Astrocyte (in vitro differentiated cells and primary cell): Measurements from ENCODE around the gene AKNAD1. TPM values are rescaled to one million over a fixed set of nuclear protein-coding genes. Genes with fewer than 3 reads are reported as not detected.

Source experiments
- DNase-seq: peaks from one replicate; pipeline ENCODE4 v3.0.0-alpha.2; 2010; ENCODE audit warnings: low read depth
- FAIRE-seq: peaks from 2 replicates; lab custom pipeline; 2011; peaks lifted over from hg19 to GRCh38; lab: Jason Lieb, UNC
- H2AFZ ChIP-seq: 2 replicates; pipeline ENCODE4 v1.6.0; 2012; ENCODE audit warnings: low read depth, low read length, inconsistent platforms
- H3K27ac ChIP-seq: 2 replicates; pipeline ENCODE4 v1.5.1; 2011; ENCODE audit warnings: low read depth, low read length, inconsistent platforms
- H3K27me3 ChIP-seq: 2 replicates; pipeline ENCODE4 v1.6.0; 2011; ENCODE audit warnings: low read length, inconsistent platforms; ENCODE audit not compliant: insufficient read depth
- H3K36me3 ChIP-seq: 2 replicates; pipeline ENCODE4 v1.5.1; 2011; ENCODE audit warnings: low read length, inconsistent platforms; ENCODE audit not compliant: insufficient read depth
- H3K4me1 ChIP-seq: 2 replicates; pipeline ENCODE4 v1.5.1; 2011; ENCODE audit warnings: low read length, inconsistent platforms; ENCODE audit not compliant: insufficient read depth
- H3K4me2 ChIP-seq: 2 replicates; pipeline ENCODE4 v1.6.0; 2012; ENCODE audit warnings: low read length, inconsistent platforms
- H3K4me3 ChIP-seq: 2 replicates; pipeline ENCODE4 v1.5.1; 2011; ENCODE audit warnings: low read depth, mild to moderate bottlenecking, low read length, inconsistent platforms; ENCODE audit not compliant: insufficient read depth
- H3K79me2 ChIP-seq: 2 replicates; pipeline ENCODE4 v1.6.0; 2012; ENCODE audit warnings: mild to moderate bottlenecking, low read length, inconsistent platforms; ENCODE audit not compliant: insufficient read depth
- H3K9ac ChIP-seq: 2 replicates; pipeline ENCODE4 v1.6.0; 2012; ENCODE audit warnings: mild to moderate bottlenecking, low read length, inconsistent platforms
- H3K9me3 ChIP-seq: 2 replicates; pipeline ENCODE4 v1.5.1; 2012; ENCODE audit warnings: low read depth, mild to moderate bottlenecking, low read length, inconsistent platforms; ENCODE audit not compliant: insufficient read depth
- H4K20me1 ChIP-seq: 2 replicates; pipeline ENCODE4 v1.6.0; 2012; ENCODE audit warnings: low read length, inconsistent platforms; ENCODE audit not compliant: insufficient read depth
- H3K27ac Mint-ChIP-seq: one replicate; pipeline ENCODE4 v1.8.0; 2021; ENCODE audit warnings: mild to moderate bottlenecking, mixed read lengths; ENCODE audit not compliant: unreplicated experiment
- H3K27me3 Mint-ChIP-seq: one replicate; pipeline ENCODE4 v1.8.0; 2021; ENCODE audit warnings: low read depth, mixed read lengths; ENCODE audit not compliant: unreplicated experiment
- H3K36me3 Mint-ChIP-seq: one replicate; pipeline ENCODE4 v1.8.0; 2021; ENCODE audit warnings: low read depth, mixed read lengths; ENCODE audit not compliant: unreplicated experiment
- H3K4me1 Mint-ChIP-seq: one replicate; pipeline ENCODE4 v1.8.0; 2021; ENCODE audit warnings: low read depth, mixed read lengths; ENCODE audit not compliant: unreplicated experiment
- H3K4me3 Mint-ChIP-seq: one replicate; pipeline ENCODE4 v1.8.0; 2021; ENCODE audit warnings: mild to moderate bottlenecking, moderate library complexity, mixed read lengths; ENCODE audit not compliant: unreplicated experiment
- H3K9me3 Mint-ChIP-seq: one replicate; pipeline ENCODE4 v1.8.0; 2021; ENCODE audit warnings: mild to moderate bottlenecking, mixed read lengths; ENCODE audit not compliant: unreplicated experiment
- EZH2 ChIP-seq: IDR thresholded peaks from 2 replicates; pipeline ENCODE4 v1.6.1; 2012; ENCODE audit warnings: mild to moderate bottlenecking, low read length, inconsistent platforms; ENCODE audit not compliant: insufficient read depth
- total RNA-seq: library from RNA; stranded (reverse); gene quantifications from 2 replicates; pipeline ENCODE4 v1.2.1, GENCODE V29; 2021
- TF ChIP-seq, protein P1 (sequence below): IDR thresholded peaks from 2 replicates; pipeline ENCODE4 v1.5.1; 2011; ENCODE audit warnings: low read depth, mild to moderate bottlenecking, inconsistent platforms, low read length, moderate library complexity; ENCODE audit not compliant: insufficient read depth

Gene AKNAD1
- total RNA-seq, 1 donor from 2014 or later: not detected

DNA sequence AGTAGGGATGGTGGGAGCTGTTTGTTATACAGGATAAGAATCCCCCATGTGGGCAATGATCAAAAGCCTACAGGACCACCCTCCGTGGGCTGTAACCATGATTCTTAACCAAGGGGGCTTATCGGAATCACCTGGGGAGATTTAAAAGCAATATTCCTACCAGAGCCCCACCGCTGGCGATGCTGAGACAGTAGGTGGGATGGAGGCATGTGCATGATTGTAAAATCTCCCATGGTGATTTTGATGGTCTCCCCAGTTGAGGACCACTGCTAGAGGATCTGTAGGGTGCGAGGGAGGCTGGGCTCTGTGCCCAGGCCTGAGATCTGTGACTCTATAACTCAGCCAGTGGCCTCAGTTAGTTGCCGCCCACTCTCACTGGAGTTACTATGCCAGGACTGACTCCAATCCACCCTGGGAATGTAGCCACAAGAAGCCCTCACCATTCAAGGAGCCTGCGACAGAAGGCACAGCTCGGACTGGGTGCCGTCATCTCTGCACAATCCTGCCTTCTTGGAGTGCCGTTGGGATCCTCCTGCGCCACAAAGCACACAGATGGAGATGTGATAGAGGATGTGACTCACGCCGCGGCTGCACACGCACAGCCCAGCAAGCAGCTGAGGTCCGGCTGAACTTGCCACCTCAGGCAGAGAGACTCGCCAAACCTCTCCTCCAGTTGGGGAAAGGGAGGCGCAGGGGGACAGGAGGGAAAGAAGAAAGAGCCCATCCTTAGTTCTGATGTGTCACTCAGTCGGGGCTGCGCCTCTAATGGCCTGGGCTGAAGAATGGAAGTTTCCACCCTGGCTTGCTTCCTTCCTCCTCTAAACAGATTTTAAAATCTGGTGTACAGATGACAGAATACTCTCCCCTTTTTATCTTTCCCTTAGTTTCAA lies 26.5 kb downstream of the AKNAD1 start:
- Histone ChIP-seq H4K20me1 (no peaks in the 10 kb centered on the region), H3K27ac (peak overlapping the region; percentile 89), H3K4me1 (peaks cover 37% of the 10 kb centered on the region), H2AFZ (peak overlapping the region; percentile 66), H3K4me2 (peak overlapping the region; percentile 76), H3K9ac (peak overlapping the region; percentile 68), H3K27me3 (no peaks in the 10 kb centered on the region), H3K79me2 (no peaks in the 10 kb centered on the region), H3K9me3 (no peaks in the 10 kb centered on the region), H3K36me3 (no peaks in the 10 kb centered on the region), H3K4me3 (peak overlapping the region; percentile 33)
- no peaks in the 10 kb centered on the region for H3K9me3 Mint-ChIP-seq
- H3K27me3 Mint-ChIP-seq: no peaks in the 10 kb centered on the region
- peaks cover 23% of the 10 kb centered on the region for H3K4me1 Mint-ChIP-seq
- H3K36me3 Mint-ChIP-seq: no peaks in the 10 kb centered on the region
- FAIRE-seq (peak; percentile 49), DNase-seq (peak; percentile 98)
- H3K4me3 Mint-ChIP-seq: no peak overlapping the region
- H3K27ac Mint-ChIP-seq: peak overlapping the region; percentile 47
- TF ChIP-seq, protein P1, sequence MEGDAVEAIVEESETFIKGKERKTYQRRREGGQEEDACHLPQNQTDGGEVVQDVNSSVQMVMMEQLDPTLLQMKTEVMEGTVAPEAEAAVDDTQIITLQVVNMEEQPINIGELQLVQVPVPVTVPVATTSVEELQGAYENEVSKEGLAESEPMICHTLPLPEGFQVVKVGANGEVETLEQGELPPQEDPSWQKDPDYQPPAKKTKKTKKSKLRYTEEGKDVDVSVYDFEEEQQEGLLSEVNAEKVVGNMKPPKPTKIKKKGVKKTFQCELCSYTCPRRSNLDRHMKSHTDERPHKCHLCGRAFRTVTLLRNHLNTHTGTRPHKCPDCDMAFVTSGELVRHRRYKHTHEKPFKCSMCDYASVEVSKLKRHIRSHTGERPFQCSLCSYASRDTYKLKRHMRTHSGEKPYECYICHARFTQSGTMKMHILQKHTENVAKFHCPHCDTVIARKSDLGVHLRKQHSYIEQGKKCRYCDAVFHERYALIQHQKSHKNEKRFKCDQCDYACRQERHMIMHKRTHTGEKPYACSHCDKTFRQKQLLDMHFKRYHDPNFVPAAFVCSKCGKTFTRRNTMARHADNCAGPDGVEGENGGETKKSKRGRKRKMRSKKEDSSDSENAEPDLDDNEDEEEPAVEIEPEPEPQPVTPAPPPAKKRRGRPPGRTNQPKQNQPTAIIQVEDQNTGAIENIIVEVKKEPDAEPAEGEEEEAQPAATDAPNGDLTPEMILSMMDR: no peak
- no peak for TF ChIP-seq EZH2

DNA sequence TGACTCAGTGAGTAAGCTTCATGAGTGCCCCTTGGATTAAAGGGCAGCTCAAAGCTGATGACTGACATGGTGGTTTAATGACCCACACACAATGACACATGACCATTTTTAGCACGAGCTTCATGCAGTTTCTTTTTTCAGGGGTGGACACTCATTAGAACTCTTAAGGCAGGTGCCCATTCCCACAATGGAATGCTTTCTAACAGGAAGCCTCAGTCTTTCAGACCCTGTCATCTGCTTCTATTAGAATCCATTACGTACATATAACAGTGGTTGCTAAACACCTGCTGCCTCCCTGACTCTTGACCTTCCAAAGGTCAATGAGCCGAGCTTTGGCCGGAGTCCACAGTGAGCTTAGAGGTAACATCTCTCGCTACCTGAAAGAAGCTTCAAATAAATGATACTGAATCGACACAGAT lies 27.4 kb downstream of the AKNAD1 start:
- Mint-ChIP-seq H3K27ac (no peak overlapping the region), H3K27me3 (no peaks in the 10 kb centered on the region), H3K4me1 (peaks cover 23% of the 10 kb centered on the region), H3K9me3 (no peaks in the 10 kb centered on the region), H3K36me3 (no peaks in the 10 kb centered on the region), H3K4me3 (no peak overlapping the region)
- Histone ChIP-seq H3K9me3 (no peaks in the 10 kb centered on the region), H3K4me3 (no peak overlapping the region), H3K27ac (peak overlapping the region; percentile 89), H3K4me1 (peaks cover 37% of the 10 kb centered on the region), H3K27me3 (no peaks in the 10 kb centered on the region), H2AFZ (no peak overlapping the region), H3K9ac (peak overlapping the region; percentile 68), H4K20me1 (no peaks in the 10 kb centered on the region), H3K36me3 (no peaks in the 10 kb centered on the region), H3K4me2 (peak overlapping the region; percentile 76), H3K79me2 (no peaks in the 10 kb centered on the region)
- peak; percentile 60 for DNase-seq
- TF ChIP-seq, protein P1: no peak
- no peak for TF ChIP-seq EZH2
- no peak for FAIRE-seq
